K562 (cell line): ENCODE measurements around the gene CDH7. TPM values are rescaled to one million over a fixed set of nuclear protein-coding genes. Genes with fewer than 3 reads are reported as not detected.

Source experiments
- ATAC-seq: fragments of 200-7000 bp; cut with Tn5 transposase; 3 replicates; pipeline ENCODE4 v1.9.1; 2020; ENCODE audit warnings: moderate library complexity
- BruUV-seq: library from RNA; stranded (reverse); fragments of 400-500 nt; replicated peaks from 2 replicates; lab custom pipeline; 2021; lab: Mats Ljungman, UMichigan
- CTCF ChIA-PET: fragments of 300-600 bp; formaldehyde crosslinking; extraction: SDS; loops from one replicate; lab custom pipeline; 2021; ENCODE audit warnings: low intra/inter-chr PET ratio; lab: Yijun Ruan, JAX
- POLR2A ChIA-PET: fragments of 300-600, 350-650 bp; sonication (Branson Sonifier 250); formaldehyde crosslinking; extraction: SDS; loops from one replicate; lab custom pipeline; 2021; ENCODE audit warnings: antibody characterized with exemption, inconsistent platforms; lab: Yijun Ruan, JAX
- DNase-seq, 4 experiments: peaks; one replicate each; pipeline versions ENCODE4 v3.0.0 to v3.0.0-alpha.2; 2011 to 2018; ENCODE audit warnings: low spot score in 3 of 4, mixed read lengths in 3 of 4; ENCODE audit errors: extremely low read depth in 1 of 4
- FAIRE-seq: peaks from 2 replicates; lab custom pipeline; 2011; peaks lifted over from hg19 to GRCh38; lab: Jason Lieb, UNC
- H2AFZ ChIP-seq: 2 replicates; pipeline ENCODE4 v1.6.0; 2011; ENCODE audit warnings: low read depth, low read length, control low read depth, inconsistent platforms
- H3K27ac ChIP-seq: fragments of 200-600 bp; 3 replicates; pipeline ENCODE4 v1.8.0; 2011; ENCODE audit warnings: low read depth, mild to moderate bottlenecking, control low read depth, inconsistent platforms, low read length, moderate library complexity, mixed read lengths; ENCODE audit errors: extremely low read depth
- H3K27me3 ChIP-seq, 2 experiments: fragments of 300-600 bp in 1 of 2; 2 replicates in 1 of 2; 3 replicates in 1 of 2; pipeline versions ENCODE4 v1.6.0 to v1.8.0; 2011; ENCODE audit warnings: inconsistent platforms in 2 of 2, low read length in 2 of 2, mild to moderate bottlenecking in 1 of 2, mixed read lengths in 1 of 2, moderate library complexity in 1 of 2; ENCODE audit not compliant: control insufficient read depth in 2 of 2, insufficient read depth in 2 of 2
- H3K36me3 ChIP-seq: fragments of 300-600 bp; 3 replicates; pipeline ENCODE4 v1.8.0; 2011; ENCODE audit warnings: mild to moderate bottlenecking, low read length, inconsistent platforms; ENCODE audit not compliant: control insufficient read depth, insufficient read depth
- H3K4me1 ChIP-seq, 2 experiments: fragments of 200-600 bp in 1 of 2; replicated peaks in 1 of 2; 2 replicates in 1 of 2; 3 replicates in 1 of 2; pipeline versions ENCODE4 v1.5.1 to v1.8.0; 2011; ENCODE audit warnings: inconsistent platforms in 2 of 2, low read length in 2 of 2, mild to moderate bottlenecking in 1 of 2, mixed read lengths in 1 of 2, moderate library complexity in 1 of 2; ENCODE audit not compliant: control insufficient read depth in 2 of 2, insufficient read depth in 2 of 2
- H3K4me2 ChIP-seq: 2 replicates; pipeline ENCODE4 v1.6.1; 2011; ENCODE audit warnings: low read length, control low read depth, inconsistent platforms, mixed read lengths; ENCODE audit not compliant: insufficient read depth
- H3K4me3 ChIP-seq: fragments of 200-600 bp; sonication (generic), shearing (Covaris generic); 2 replicates; pipeline ENCODE4 v1.5.1; 2016; ENCODE audit warnings: control low read depth, inconsistent platforms
- H3K79me2 ChIP-seq: fragments of 200-600 bp; 3 replicates; pipeline ENCODE4 v1.8.0; 2011; ENCODE audit warnings: low read length, inconsistent platforms; ENCODE audit not compliant: control insufficient read depth, insufficient read depth
- H3K9ac ChIP-seq, 2 experiments: 2 replicates each; pipeline versions ENCODE4 v1.6.0 to v1.6.1; 2011; ENCODE audit warnings: low read depth in 2 of 2, low read length in 2 of 2, control low read depth in 1 of 2, inconsistent platforms in 1 of 2, mild to moderate bottlenecking in 1 of 2, mixed read lengths in 1 of 2; ENCODE audit not compliant: insufficient read depth in 1 of 2
- H3K9me1 ChIP-seq: one replicate; pipeline ENCODE4 v1.6.0; 2011; ENCODE audit warnings: inconsistent platforms, mild to moderate bottlenecking, low read length, moderate library complexity; ENCODE audit not compliant: control insufficient read depth, insufficient read depth
- H3K9me3 ChIP-seq: replicated peaks from 2 replicates; pipeline ENCODE4 v1.5.1; 2011; ENCODE audit warnings: low read depth, low read length, inconsistent platforms; ENCODE audit not compliant: control insufficient read depth, insufficient read depth
- H4K20me1 ChIP-seq: replicated peaks from 2 replicates; pipeline ENCODE4 v1.6.1; 2011; ENCODE audit warnings: low read length, inconsistent platforms, mixed read lengths; ENCODE audit not compliant: control insufficient read depth, insufficient read depth
- RAD21 ChIP-seq, 2 experiments: fragments of 250-450 bp in 1 of 2; fragments of 450-650 bp in 1 of 2; sonication (Bioruptor Pico) in 1 of 2; formaldehyde crosslinking in 1 of 2; IDR thresholded peaks in 1 of 2; conservative IDR thresholded peaks in 1 of 2; 2 replicates each; pipeline versions ENCODE4 v1.4.0 to v1.8.0; 2020 to 2022; ENCODE audit warnings: mild to moderate bottlenecking in 2 of 2, moderate library complexity in 1 of 2
- ZNF143 ChIP-seq: sonication (generic); formaldehyde crosslinking; IDR thresholded peaks from 2 replicates; pipeline ENCODE4 v1.9.0; 2022; ENCODE audit warnings: mild to moderate bottlenecking, missing genetic modification reagents
- WGBS: fragments of 100-300 bp; shearing (Covaris generic); methylation state at CpG from one replicate; pipeline ENCODE4 v1.1.6; 2016; ENCODE audit warnings: low coverage, mixed read lengths; ENCODE audit not compliant: insufficient coverage; ENCODE audit errors: missing lambda C conversion rate; 5-methylcytosine and 5-hydroxymethylcytosine counted together
- in situ Hi-C: fragments of 300-500 bp; cut with MboI; formaldehyde crosslinking; loops from 4 replicates; pipeline ENCODE4 v1.15.0; 2018; ENCODE audit warnings: inconsistent platforms, mixed read lengths
- intact Hi-C: fragments of 100-400 bp; cut with micrococcal nuclease; formaldehyde crosslinking; loops from 2 replicates; pipeline ENCODE4 v1.14.2; 2022
- polyA plus RNA-seq, 8 experiments: library from polyadenylated mRNA; depleted of rRNA in 4 of 8; stranded (reverse) in 5 of 8; unstranded in 3 of 8; fragments of >200 nt; fragmentation: Nextera tagmentation in 2 of 8; fragmentation: Illumina TruSeq in 1 of 8; extraction: Ambion mirVana in 2 of 8; extraction: Trizol in 1 of 8; gene quantifications; 2 replicates each; pipeline versions ENCODE4 v1.2.1 to v1.2.3, GENCODE V29; 2011 to 2014; ENCODE audit warnings: inconsistent platforms in 1 of 8, missing spikeins in 1 of 8
- total RNA-seq, 7 experiments: library from RNA; depleted of rRNA in 6 of 7; stranded (reverse); fragments of >200 nt in 6 of 7; fragmentation: Illumina TruSeq in 2 of 7; extraction: Trizol in 2 of 7; gene quantifications; 2 replicates each; pipeline versions ENCODE4 v1.2.1 to v1.2.3, GENCODE V29; 2011 to 2021; ENCODE audit warnings: low replicate concordance in 1 of 7

Gene CDH7
- total and polyA plus RNA-seq, 9 of the 15 experiments (the other 6 are each of a cell fraction or from before 2014, with no cell fraction given), result 0.01 to 0.07 (median 0.05) TPM; not detected in 6

DNA sequence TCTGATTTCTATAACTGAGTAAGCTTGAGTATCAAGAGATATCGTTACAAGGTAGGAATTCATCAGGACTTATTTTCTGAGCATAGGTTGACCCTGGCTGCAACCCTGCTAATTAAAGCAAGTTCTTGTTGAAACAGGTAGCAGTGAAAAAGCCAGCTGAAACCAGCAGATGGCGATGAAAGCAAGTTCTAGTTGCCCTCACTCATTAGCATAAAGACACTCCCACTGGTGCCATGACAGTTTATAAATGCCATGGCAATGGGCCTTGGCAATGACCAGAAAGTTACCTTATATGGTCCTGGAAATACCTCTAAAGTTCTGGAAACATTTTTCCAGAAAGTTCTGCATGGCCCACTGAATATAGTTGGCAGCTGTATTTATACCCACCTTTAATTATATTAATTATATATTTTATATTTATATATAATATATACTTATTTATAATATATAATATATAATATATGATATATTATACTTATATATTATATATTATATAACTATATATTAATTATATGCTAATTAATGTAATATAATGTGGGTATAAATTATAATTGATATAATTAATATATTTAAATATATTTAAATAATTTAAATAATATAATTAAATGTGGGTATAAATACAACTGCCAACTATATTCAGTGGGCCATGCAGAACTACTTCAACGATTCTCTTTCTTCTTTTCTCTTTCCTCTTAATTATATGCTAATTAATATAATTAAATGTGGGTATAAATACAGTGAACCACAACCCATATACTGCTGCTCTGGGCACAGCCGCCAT, 188.0 kb downstream of the CDH7 start:
- ATAC-seq, result no peak
- Histone ChIP-seq H2AFZ (no peak overlapping the region), H3K9me1 (no peaks in the 10 kb centered on the region)
- in situ Hi-C loops, result no loop called here
- WGBS, result 10% methylated on average over 4 of the region's 4 CpGs
- no peak for FAIRE-seq
- peak in 1 of 2 experiments; percentile 14; a peak in 1 of 4 replicates for TF ChIP-seq RAD21 (CRISPR knock-in tag; conservative IDR thresholded peaks at IDR 0.05 in 1 of 2, IDR thresholded peaks at IDR 0.05 in 1 of 2)
- TF ChIP-seq ZNF143 (CRISPR knock-in tag), result no peak
- TF ChIP-seq, all 486 proteins: peak for 1
- BruUV-seq, result no TSS peak
- Histone ChIP-seq H4K20me1 (no peaks in the 10 kb centered on the region), H3K36me3 (no peaks in the 10 kb centered on the region), H3K27ac (no peak overlapping the region), H3K4me2 (no peak overlapping the region), H3K9ac (no peak overlapping the region), H3K79me2 (no peaks in the 10 kb centered on the region), H3K27me3 (no peaks in the 10 kb centered on the region), H3K4me1 (no peaks in the 10 kb centered on the region), H3K4me3 (no peak overlapping the region), H3K9me3 (no peaks in the 10 kb centered on the region)
- ChIA-PET CTCF (no interaction called here), POLR2A (no interaction called here)
- intact Hi-C loops, result no loop called here
- peak in 2 of 4 experiments; percentile 1 to 8 for DNase-seq
